ENCODE measurements around the gene TENM4. TPM values are rescaled to one million over a fixed set of nuclear protein-coding genes. Genes with fewer than 3 reads are reported as not detected.

TENM4 gene
- total RNA-seq, 1 donor from 2014 or later: 43.2 TPM

DNA sequence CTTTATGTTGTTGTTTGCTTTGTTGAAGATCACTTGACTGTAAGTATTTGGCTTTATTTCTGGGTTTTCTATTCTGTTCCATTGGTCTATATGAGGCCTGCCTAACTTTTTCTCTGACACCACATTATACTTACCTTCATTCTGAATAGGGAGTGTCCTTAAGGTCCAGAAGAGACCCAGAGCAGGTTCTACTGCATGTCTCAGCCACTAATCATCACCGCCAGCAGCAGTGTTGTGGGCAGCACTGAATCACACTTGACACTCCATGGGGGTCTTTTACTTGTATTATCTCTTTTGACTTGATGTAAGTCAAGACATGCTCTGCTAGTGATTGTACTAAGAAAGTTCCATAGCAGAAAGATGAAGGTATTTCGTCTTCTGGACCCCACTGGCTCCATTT, 274.9 kb downstream of the TENM4 start:
- H3K4me3 Mint-ChIP-seq: no peak overlapping the region
- H3K4me1 Mint-ChIP-seq: no peaks in the 10 kb centered on the region
- H3K36me3 Mint-ChIP-seq (ENCODE audit: low read depth): peaks cover 5% of the 10 kb centered on the region
- no peaks in the 10 kb centered on the region for H3K27me3 Mint-ChIP-seq (ENCODE audit: low read depth)
- peak overlapping the region; percentile 71 for H3K27ac Mint-ChIP-seq (ENCODE audit: unreplicated experiment)
- no peaks in the 10 kb centered on the region for H3K9me3 Mint-ChIP-seq
- no peak for DNase-seq (ENCODE audit: low read depth, low spot score)
- TF ChIP-seq, protein P1, sequence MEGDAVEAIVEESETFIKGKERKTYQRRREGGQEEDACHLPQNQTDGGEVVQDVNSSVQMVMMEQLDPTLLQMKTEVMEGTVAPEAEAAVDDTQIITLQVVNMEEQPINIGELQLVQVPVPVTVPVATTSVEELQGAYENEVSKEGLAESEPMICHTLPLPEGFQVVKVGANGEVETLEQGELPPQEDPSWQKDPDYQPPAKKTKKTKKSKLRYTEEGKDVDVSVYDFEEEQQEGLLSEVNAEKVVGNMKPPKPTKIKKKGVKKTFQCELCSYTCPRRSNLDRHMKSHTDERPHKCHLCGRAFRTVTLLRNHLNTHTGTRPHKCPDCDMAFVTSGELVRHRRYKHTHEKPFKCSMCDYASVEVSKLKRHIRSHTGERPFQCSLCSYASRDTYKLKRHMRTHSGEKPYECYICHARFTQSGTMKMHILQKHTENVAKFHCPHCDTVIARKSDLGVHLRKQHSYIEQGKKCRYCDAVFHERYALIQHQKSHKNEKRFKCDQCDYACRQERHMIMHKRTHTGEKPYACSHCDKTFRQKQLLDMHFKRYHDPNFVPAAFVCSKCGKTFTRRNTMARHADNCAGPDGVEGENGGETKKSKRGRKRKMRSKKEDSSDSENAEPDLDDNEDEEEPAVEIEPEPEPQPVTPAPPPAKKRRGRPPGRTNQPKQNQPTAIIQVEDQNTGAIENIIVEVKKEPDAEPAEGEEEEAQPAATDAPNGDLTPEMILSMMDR (conservative IDR thresholded peaks at IDR 0.05): no peak

DNA sequence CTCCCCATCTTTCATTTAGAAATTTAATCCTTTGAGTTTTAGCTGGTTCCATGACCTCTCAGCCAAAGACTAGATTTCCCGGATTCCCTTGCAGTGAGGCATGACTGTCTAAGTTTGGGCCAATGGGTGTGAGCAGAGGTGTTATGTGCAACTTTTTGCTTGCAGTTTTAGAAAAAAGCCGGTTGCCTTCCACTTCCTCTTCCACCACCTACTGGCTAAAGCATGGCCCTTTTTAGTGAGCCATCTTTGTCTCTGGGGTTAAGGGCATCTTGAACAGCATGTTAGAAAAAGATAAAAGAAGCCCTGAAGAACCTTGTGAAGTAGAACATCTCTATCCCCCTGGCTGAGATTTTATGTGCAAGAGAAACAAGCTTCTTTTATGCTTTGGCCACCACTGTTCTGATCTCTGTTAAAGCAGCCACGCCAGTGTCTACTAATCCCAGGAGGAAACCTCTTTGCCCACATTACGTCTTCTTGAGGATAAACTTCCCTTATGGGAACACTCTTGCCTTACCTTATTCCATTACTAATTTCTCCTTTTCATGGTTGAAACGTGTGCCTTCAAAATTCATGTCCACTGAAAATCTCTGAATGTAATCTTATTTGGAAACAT, 279.9 kb downstream of the TENM4 start:
- Mint-ChIP-seq H3K9me3 (no peaks in the 10 kb centered on the region), H3K36me3 (ENCODE audit: low read depth) (peaks cover 5% of the 10 kb centered on the region), H3K27ac (ENCODE audit: unreplicated experiment) (no peak overlapping the region), H3K4me3 (no peak overlapping the region), H3K27me3 (ENCODE audit: low read depth) (no peaks in the 10 kb centered on the region), H3K4me1 (peaks cover 10% of the 10 kb centered on the region)
- TF ChIP-seq, protein P1 (conservative IDR thresholded peaks at IDR 0.05): peak; percentile 64
- DNase-seq (ENCODE audit: low read depth, low spot score): no peak

DNA sequence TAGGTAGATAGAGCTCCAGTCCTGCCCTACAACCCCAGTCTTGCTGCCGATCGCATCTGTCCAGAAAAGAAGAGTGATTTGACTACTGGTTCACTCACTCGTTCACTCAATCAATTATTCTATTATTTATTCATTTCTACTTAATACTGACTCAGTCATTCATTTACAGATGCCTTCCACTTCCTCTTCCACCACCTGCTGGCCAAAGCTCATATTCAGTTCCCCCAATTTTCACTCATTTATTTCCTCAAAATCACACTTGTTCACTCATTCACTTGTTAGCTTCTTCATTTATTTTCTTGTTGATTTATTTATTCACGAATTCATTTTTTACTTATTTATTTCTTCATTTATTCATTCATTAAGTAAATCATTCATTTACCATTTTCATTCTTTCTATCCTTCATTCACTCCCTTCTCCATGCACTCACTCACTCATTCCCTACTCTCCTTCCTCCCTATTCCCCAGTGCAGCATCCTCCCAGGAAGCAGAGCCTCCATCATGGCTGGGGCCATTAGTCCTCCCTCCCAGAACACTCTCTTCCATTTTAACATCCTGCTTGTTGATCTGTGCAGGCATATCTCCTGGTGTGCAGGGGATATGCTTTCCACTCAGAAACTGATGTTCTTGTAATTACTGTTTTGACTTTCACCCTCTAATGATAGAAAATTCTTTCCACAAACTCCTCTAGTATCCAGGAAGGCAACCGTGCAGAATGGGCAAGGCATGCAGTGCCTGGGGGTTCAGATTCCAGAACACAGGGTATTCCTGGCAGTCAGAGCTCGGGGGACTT, 281.0 kb downstream of the TENM4 start:
- DNase-seq (ENCODE audit: low read depth, low spot score): no peak
- Mint-ChIP-seq H3K36me3 (ENCODE audit: low read depth) (no peaks in the 10 kb centered on the region), H3K27ac (ENCODE audit: unreplicated experiment) (peak overlapping the region; percentile 36), H3K9me3 (no peaks in the 10 kb centered on the region), H3K4me1 (peaks cover 10% of the 10 kb centered on the region), H3K4me3 (no peak overlapping the region), H3K27me3 (ENCODE audit: low read depth) (no peaks in the 10 kb centered on the region)
- TF ChIP-seq, protein P1 (conservative IDR thresholded peaks at IDR 0.05): peak; percentile 50

DNA sequence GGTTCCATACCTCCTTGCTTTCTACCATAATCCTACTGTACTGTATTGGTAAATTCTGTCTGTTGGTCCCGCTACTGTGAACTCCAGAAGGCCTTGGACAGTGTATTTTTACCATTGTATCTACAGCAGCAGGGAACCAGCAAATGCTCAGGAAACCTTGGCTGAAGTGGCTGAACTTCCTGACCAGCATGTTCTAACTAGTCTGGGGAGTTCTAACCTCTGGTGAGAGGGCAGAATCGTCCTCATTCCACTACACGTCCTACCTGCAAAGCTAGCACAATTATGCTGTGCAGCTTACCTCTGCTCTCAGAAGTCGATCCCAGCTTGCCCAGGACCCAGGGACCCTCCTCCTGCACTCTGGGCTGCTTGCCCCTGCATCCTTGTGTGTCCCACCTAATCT, 283.1 kb downstream of the TENM4 start:
- Mint-ChIP-seq H3K27me3 (ENCODE audit: low read depth) (no peaks in the 10 kb centered on the region), H3K4me3 (no peak overlapping the region), H3K4me1 (peaks cover 10% of the 10 kb centered on the region), H3K9me3 (peaks cover 2% of the 10 kb centered on the region), H3K36me3 (ENCODE audit: low read depth) (peaks cover 5% of the 10 kb centered on the region), H3K27ac (ENCODE audit: unreplicated experiment) (no peak overlapping the region)
- TF ChIP-seq, protein P1 (conservative IDR thresholded peaks at IDR 0.05): no peak
- no peak for DNase-seq (ENCODE audit: low read depth, low spot score)

DNA sequence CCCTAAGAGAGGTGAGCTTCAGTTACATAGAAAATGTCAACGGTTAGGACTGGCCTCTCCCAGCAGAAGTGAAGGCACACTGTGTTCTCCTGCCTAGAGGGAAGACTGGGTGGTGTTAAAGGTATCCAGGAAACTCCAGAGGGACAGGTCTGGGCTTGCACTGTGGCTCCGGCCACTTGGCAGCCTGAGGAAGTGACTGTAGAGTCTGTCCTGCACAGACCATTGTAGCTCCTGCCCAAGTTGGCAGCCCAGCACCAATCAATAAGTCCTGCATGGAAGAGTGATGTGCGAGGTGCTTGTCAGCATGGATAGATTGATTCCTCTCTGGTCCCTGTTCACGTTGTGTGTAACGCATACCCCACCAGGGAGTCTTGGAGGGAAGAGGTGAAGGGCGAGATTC, 284.8 kb downstream of the TENM4 start:
- no peak overlapping the region for H3K4me3 Mint-ChIP-seq
- H3K9me3 Mint-ChIP-seq: peaks cover 2% of the 10 kb centered on the region
- no peak overlapping the region for H3K27ac Mint-ChIP-seq (ENCODE audit: unreplicated experiment)
- TF ChIP-seq, protein P1 (conservative IDR thresholded peaks at IDR 0.05): no peak
- H3K4me1 Mint-ChIP-seq: peaks cover 10% of the 10 kb centered on the region
- no peaks in the 10 kb centered on the region for H3K27me3 Mint-ChIP-seq (ENCODE audit: low read depth)
- DNase-seq (ENCODE audit: low read depth, low spot score): no peak
- H3K36me3 Mint-ChIP-seq (ENCODE audit: low read depth): peaks cover 5% of the 10 kb centered on the region
